Ecto neural progenitor cell (in vitro differentiated cells): Measurements from ENCODE around the gene CIITA.
A peak's percentile ranks its signal among the peaks of the same experiment; 100 is the strongest.
"Not testable (repeated sequence)": the region's sequence is repeated elsewhere in the genome, so short reads cannot be mapped to it uniquely, and the experiment has no call there.

Source experiments
- DNase-seq: peaks from one replicate; pipeline ENCODE4 v3.0.0-alpha.2; 2018; ENCODE audit warnings: low spot score

CIITA gene

GRCh38 chr16:10957771-10958482 is 80.9 kb downstream of the CIITA start:
- no peak for DNase-seq

GRCh38 chr16:10959161-10959560 is 82.2 kb downstream of the CIITA start:
- no peak for DNase-seq

- DNase-seq, result no peak
These were observed 84.2 kb downstream of the CIITA start for GRCh38 chr16:10961231-10961630.

GRCh38 chr16:10964039-10964890 is 87.3 kb downstream of the CIITA start:
- peak; percentile 87 for DNase-seq

- DNase-seq, result no peak
These were observed 87.9 kb downstream of the CIITA start for GRCh38 chr16:10964891-10965326.

- DNase-seq, result no peak
These were observed 88.5 kb downstream of the CIITA start for GRCh38 chr16:10965440-10966061.

- DNase-seq, result no peak
These were observed 89.1 kb downstream of the CIITA start for GRCh38 chr16:10966129-10966528.

GRCh38 chr16:10966559-10966958 is 89.6 kb downstream of the CIITA start:
- not testable (repeated sequence) for DNase-seq

GRCh38 chr16:10967986-10968385 is 91.0 kb downstream of the CIITA start:
- DNase-seq, result no peak

GRCh38 chr16:10968498-10968897 is 91.5 kb downstream of the CIITA start:
- DNase-seq, result no peak

- DNase-seq, result no peak
These were observed 92.6 kb downstream of the CIITA start for GRCh38 chr16:10969615-10970014.

GRCh38 chr16:10970065-10970464 is 93.1 kb downstream of the CIITA start:
- DNase-seq, result no peak

- DNase-seq, result peak; percentile 74
These were observed 94.6 kb downstream of the CIITA start for GRCh38 chr16:10971560-10971961.

GRCh38 chr16:10972108-10972818 is 95.3 kb downstream of the CIITA start:
- no peak for DNase-seq

- DNase-seq, result no peak
These were observed 95.9 kb downstream of the CIITA start for GRCh38 chr16:10972819-10973464.

- DNase-seq, result no peak
These were observed 99.6 kb downstream of the CIITA start for GRCh38 chr16:10976634-10977033.

- no peak for DNase-seq
These were observed 101.1 kb downstream of the CIITA start for GRCh38 chr16:10978124-10978523.

GRCh38 chr16:10978871-10979446 is 102.0 kb downstream of the CIITA start:
- no peak for DNase-seq

GRCh38 chr16:10979717-10980601 is 103.0 kb downstream of the CIITA start:
- no peak for DNase-seq

GRCh38 chr16:10980813-10981212 is 103.8 kb downstream of the CIITA start:
- no peak for DNase-seq
